MM.1S (cell line): ENCODE data around the gene KRTAP10-4.
A peak's percentile ranks its signal among the peaks of the same experiment; 100 is the strongest.

Source experiments
- DNase-seq: peaks from one replicate; pipeline ENCODE4 v3.0.0-alpha.2; 2015
- H2AFZ ChIP-seq: fragments of 300-600 bp; sonication (generic); 2 replicates; pipeline ENCODE4 v1.6.0; 2016; ENCODE audit warnings: antibody characterized with exemption, low read length
- H3F3A ChIP-seq: fragments of 300-600 bp; sonication (generic); 2 replicates; pipeline ENCODE4 v1.6.1; 2016; ENCODE audit warnings: mild to moderate bottlenecking, antibody characterized with exemption, low read length, moderate library complexity, mixed read lengths; ENCODE audit not compliant: insufficient read depth
- H3K27ac ChIP-seq: fragments of 300-600 bp; sonication (generic); 2 replicates; pipeline ENCODE4 v1.5.1; 2016; ENCODE audit warnings: mild to moderate bottlenecking, low read length
- H3K27me3 ChIP-seq: fragments of 300-600 bp; sonication (generic); replicated peaks from 2 replicates; pipeline ENCODE4 v1.6.0; 2016; ENCODE audit warnings: low read length; ENCODE audit not compliant: insufficient read depth
- H3K36me3 ChIP-seq: fragments of 300-600 bp; sonication (generic); replicated peaks from 2 replicates; pipeline ENCODE4 v1.6.1; 2016; ENCODE audit warnings: mild to moderate bottlenecking, low read length, mixed read lengths; ENCODE audit not compliant: insufficient read depth
- H3K4me1 ChIP-seq: fragments of 300-600 bp; sonication (generic); 2 replicates; pipeline ENCODE4 v1.6.1; 2016; ENCODE audit warnings: low read length, mixed read lengths
- H3K4me2 ChIP-seq: fragments of 300-600 bp; sonication (generic); 2 replicates; pipeline ENCODE4 v1.6.0; 2016; ENCODE audit warnings: low read depth, low read length
- H3K4me3 ChIP-seq: fragments of 300-600 bp; sonication (generic); 2 replicates; pipeline ENCODE4 v1.5.1; 2016; ENCODE audit warnings: low read length, mixed read lengths
- H3K79me2 ChIP-seq: fragments of 300-600 bp; sonication (generic); 2 replicates; pipeline ENCODE4 v1.6.1; 2016; ENCODE audit warnings: mixed run types, low read length, mixed read lengths
- H3K9ac ChIP-seq: fragments of 300-600 bp; sonication (generic); 2 replicates; pipeline ENCODE4 v1.6.1; 2016; ENCODE audit warnings: low read length, mixed read lengths
- H3K9me2 ChIP-seq: fragments of 300-600 bp; sonication (generic); replicated peaks from 2 replicates; pipeline ENCODE4 v1.6.1; 2016; ENCODE audit warnings: mild to moderate bottlenecking, low read length, mixed read lengths; ENCODE audit not compliant: insufficient read depth
- H3K9me3 ChIP-seq: fragments of 300-600 bp; sonication (generic); replicated peaks from 2 replicates; pipeline ENCODE4 v1.6.1; 2016; ENCODE audit warnings: mild to moderate bottlenecking, low read length, mixed read lengths; ENCODE audit not compliant: insufficient read depth
- H4K20me1 ChIP-seq: fragments of 300-600 bp; sonication (generic); 2 replicates; pipeline ENCODE4 v1.6.1; 2016; ENCODE audit warnings: mild to moderate bottlenecking, low read length, moderate library complexity, mixed read lengths; ENCODE audit not compliant: insufficient read depth
- EZH2 ChIP-seq: fragments of 300-600 bp; sonication (generic); optimal IDR thresholded peaks from 2 replicates; pipeline ENCODE3; 2017; ENCODE audit warnings: low read depth, mild to moderate bottlenecking, antibody characterized with exemption, low read length, mixed read lengths
- EZH2phosphoT487 ChIP-seq: fragments of 300-600 bp; sonication (generic); IDR thresholded peaks from 2 replicates; pipeline ENCODE4 v1.6.1; 2018; ENCODE audit warnings: antibody characterized with exemption, low read length
- TF ChIP-seq, protein P1 (sequence below): fragments of 300-600 bp; sonication (generic); IDR thresholded peaks from 2 replicates; pipeline ENCODE4 v1.5.1; 2016; ENCODE audit warnings: antibody characterized with exemption, low read length, mixed read lengths

KRTAP10-4 gene

DNA sequence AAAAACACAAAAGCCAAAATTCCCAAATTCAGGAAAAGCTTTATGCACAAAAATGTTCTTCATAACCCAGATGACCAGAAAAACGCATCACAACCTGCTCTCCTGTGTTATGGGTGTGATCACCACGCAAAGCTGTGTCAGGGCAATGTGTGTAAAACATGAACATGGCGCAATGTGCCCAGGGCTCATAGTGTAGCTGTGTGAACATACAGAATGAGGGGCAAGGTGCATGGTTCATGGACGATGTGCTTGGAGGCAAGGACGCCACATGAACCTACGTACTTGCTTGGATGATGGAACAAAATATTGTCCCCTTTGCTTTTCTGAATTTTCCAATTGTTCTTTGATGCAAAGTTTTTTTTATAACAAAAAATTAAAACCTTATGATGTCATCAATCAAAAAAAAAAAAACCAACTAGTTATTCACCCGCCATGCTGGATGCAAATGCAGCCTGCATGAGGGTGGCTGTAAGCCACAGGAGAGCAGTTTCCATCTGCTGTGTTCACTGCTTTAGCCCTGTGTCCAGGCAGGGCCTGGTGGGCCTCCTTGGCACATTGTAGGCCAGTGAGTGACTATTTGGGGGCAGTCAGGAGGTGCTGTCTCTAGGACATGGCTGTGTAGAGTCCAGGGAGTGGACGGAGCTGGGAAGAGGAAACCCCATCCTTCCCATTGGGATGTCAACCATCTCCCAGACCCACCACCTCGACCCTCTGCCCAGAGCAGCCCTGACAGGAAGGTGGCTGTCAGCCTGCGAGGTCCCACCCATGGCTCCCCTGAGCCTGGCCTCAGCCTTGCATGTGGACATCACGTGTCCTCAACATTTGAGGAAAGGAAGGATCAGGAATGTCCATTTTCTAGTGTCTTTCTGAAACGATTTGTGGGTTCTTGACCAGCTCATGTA is 47.2 kb upstream of the KRTAP10-4 start:
- Histone ChIP-seq H3K79me2 (no peaks in the 10 kb centered on the region), H3K4me3 (no peak overlapping the region), H4K20me1 (no peaks in the 10 kb centered on the region), H3K27ac (no peak overlapping the region), H2AFZ (no peak overlapping the region), H3K9me3 (no peaks in the 10 kb centered on the region), H3K36me3 (no peaks in the 10 kb centered on the region), H3F3A (no peaks in the 10 kb centered on the region), H3K9me2 (no peaks in the 10 kb centered on the region), H3K9ac (no peak overlapping the region), H3K4me2 (no peak overlapping the region), H3K4me1 (no peaks in the 10 kb centered on the region), H3K27me3 (peaks cover 100% of the 10 kb centered on the region)
- DNase-seq: no peak
- TF ChIP-seq, protein P1, sequence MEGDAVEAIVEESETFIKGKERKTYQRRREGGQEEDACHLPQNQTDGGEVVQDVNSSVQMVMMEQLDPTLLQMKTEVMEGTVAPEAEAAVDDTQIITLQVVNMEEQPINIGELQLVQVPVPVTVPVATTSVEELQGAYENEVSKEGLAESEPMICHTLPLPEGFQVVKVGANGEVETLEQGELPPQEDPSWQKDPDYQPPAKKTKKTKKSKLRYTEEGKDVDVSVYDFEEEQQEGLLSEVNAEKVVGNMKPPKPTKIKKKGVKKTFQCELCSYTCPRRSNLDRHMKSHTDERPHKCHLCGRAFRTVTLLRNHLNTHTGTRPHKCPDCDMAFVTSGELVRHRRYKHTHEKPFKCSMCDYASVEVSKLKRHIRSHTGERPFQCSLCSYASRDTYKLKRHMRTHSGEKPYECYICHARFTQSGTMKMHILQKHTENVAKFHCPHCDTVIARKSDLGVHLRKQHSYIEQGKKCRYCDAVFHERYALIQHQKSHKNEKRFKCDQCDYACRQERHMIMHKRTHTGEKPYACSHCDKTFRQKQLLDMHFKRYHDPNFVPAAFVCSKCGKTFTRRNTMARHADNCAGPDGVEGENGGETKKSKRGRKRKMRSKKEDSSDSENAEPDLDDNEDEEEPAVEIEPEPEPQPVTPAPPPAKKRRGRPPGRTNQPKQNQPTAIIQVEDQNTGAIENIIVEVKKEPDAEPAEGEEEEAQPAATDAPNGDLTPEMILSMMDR: no peak
- TF ChIP-seq EZH2 (peak; percentile 6), EZH2phosphoT487 (no peak)

DNA sequence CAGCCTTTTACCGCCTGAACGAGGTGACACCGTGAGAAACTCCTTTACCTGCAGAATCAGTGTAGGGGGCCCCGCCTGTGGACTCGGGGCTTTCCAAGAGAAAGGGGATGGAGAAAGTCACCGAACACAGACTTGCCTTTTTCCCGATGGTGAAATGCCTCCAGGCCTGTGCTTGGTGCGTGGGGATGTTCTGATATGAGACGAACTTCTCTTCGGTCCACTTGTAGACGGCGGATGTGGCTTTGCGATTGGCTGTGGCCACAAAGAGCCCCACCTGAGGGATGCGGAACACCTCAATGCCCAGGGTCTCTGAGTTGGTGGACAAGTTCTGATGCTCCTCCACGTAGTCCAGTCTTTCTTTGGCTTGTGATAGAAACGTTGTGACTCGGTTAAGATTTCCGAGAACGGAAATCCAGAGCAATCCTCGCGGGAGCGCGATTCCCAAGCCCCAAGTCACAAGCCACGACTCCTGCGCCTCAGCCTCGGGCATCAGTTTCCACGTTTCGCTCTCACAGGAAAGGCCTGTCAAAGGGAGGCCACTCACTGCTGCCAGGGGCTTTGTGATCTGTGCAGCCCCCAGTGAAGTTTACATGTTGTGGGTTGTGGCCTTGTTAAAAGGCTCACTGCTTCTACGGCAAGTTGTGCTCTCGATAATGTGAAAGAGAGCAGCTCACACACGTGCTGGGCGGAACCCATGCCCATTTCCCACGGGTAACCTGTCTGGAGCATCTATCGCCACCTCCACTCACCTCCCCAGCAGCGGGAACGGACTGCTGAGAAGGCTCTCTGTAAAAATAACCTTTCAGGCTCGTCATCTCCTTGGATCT is 46.2 kb upstream of the KRTAP10-4 start:
- Histone ChIP-seq H3K9ac (no peak overlapping the region), H3K27me3 (peaks cover 100% of the 10 kb centered on the region), H3K9me2 (no peaks in the 10 kb centered on the region), H3K27ac (no peak overlapping the region), H3K4me1 (no peaks in the 10 kb centered on the region), H3K79me2 (no peaks in the 10 kb centered on the region), H3K9me3 (no peaks in the 10 kb centered on the region), H3K36me3 (no peaks in the 10 kb centered on the region), H3F3A (no peaks in the 10 kb centered on the region), H4K20me1 (no peaks in the 10 kb centered on the region), H2AFZ (no peak overlapping the region), H3K4me2 (no peak overlapping the region), H3K4me3 (no peak overlapping the region)
- no peak for TF ChIP-seq EZH2phosphoT487
- no peak for TF ChIP-seq EZH2
- TF ChIP-seq, protein P1: no peak
- DNase-seq: no peak

DNA sequence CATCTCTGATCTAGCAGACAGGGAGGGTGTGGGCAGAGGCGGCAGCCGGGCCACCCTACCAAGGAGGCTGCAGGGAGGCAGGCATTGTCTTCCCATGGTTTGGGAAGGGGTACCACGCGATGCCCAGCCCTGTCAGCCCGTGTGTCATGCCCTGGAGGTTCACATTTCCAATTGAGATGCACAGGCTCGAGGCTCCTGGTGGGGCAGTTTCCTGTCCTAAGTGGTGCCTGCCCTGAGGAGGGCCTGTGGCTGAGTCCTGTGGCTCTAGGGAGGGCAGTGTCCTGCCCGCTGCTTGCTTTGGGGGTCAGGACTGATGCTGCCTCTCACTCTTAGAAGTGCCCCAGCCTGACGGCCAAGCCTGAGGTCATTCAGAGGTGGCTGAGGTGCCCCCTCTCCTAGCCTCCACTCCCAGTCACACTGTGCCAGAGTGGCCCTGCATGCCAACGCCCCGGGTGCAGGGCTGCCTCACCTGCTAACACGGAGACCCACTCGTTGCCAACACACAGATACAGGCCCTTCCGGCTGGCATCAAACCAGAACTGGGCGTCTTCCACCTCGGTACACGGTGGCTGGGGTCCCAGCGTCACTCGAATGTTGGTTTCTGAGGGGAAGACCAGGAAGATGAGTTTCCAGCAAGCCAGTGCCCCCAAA is 45.4 kb upstream of the KRTAP10-4 start:
- H3K36me3 ChIP-seq: no peaks in the 10 kb centered on the region
- no peak overlapping the region for H3K4me2 ChIP-seq
- H2AFZ ChIP-seq: no peak overlapping the region
- no peak overlapping the region for H3K4me3 ChIP-seq
- H3K27ac ChIP-seq: no peak overlapping the region
- no peaks in the 10 kb centered on the region for H3K9me2 ChIP-seq
- TF ChIP-seq EZH2 (no peak), EZH2phosphoT487 (no peak)
- TF ChIP-seq, protein P1: no peak
- no peak for DNase-seq
- H3K4me1 ChIP-seq: no peaks in the 10 kb centered on the region
- no peaks in the 10 kb centered on the region for H4K20me1 ChIP-seq
- no peaks in the 10 kb centered on the region for H3K79me2 ChIP-seq
- no peaks in the 10 kb centered on the region for H3F3A ChIP-seq
- no peak overlapping the region for H3K9ac ChIP-seq
- no peaks in the 10 kb centered on the region for H3K9me3 ChIP-seq
- peaks cover 100% of the 10 kb centered on the region for H3K27me3 ChIP-seq
